HFF-Myc (cell line): ENCODE results near the gene CNEP1R1.

ENCODE experiments used
- DNase-seq: peaks from one replicate; pipeline ENCODE4 v3.0.0-alpha.2; 2011; ENCODE audit warnings: low read depth; ENCODE audit errors: extremely low read depth
- H3K4me3 ChIP-seq: replicated peaks from 2 replicates; pipeline ENCODE4 v1.5.1; 2011; ENCODE audit warnings: low read depth, mild to moderate bottlenecking, control low read depth, low read length
- CTCF ChIP-seq: IDR thresholded peaks from 2 replicates; pipeline ENCODE4 v1.5.1; 2012; ENCODE audit warnings: mild to moderate bottlenecking, low read depth, low read length, control low read depth; ENCODE audit errors: missing control alignments

Gene CNEP1R1

GRCh38 chr16:50058091-50058771 lies 33.2 kb downstream of the CNEP1R1 start:
- no peak for DNase-seq
- H3K4me3 ChIP-seq: no peak overlapping the region
- TF ChIP-seq CTCF: no peak

DNA sequence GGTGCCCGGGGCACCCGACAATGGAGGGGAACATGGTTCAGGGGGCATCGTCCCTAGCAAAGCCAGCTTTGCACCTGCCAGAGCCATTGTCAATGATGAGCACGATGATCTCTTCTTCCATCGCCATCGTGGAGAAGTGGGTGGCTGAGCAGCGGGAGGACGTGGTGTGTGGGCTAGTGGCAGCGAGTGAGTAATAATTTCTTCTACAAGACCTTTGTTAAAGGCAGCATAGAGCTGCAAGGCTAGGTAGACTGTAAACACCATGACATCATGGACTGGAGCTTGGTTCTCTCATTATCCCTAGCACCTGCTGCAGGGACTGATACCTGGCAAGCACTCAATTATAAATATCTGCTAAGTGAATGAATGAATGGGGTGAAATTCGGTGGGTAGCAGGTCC lies 34.1 kb downstream of the CNEP1R1 start:
- TF ChIP-seq CTCF: no peak
- H3K4me3 ChIP-seq: no peak overlapping the region
- no peak for DNase-seq

- DNase-seq: no peak
- H3K4me3 ChIP-seq: no peak overlapping the region
- no peak for TF ChIP-seq CTCF
These were observed 34.6 kb downstream of the CNEP1R1 start for GRCh38 chr16:50059669-50060068.

DNA sequence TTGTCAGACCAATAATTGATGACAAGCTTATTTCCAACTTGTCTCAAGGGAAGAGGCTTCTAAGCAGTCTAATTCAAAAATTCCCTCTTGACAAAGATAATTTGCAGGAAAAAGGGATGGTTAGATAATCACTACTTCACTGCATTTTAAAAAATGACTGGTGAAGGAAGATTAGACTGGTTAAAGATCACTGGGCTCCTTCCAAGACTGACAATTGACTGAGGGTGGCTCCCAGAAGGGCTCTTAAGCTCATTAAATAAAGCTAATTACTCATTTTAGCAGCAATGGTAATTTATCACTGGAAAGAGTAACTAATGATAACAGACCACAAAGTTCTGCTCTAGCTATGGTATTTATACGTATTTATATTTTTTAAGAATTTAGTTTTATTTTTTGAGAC lies 36.3 kb downstream of the CNEP1R1 start:
- DNase-seq: no peak
- no peak overlapping the region for H3K4me3 ChIP-seq
- no peak for TF ChIP-seq CTCF

GRCh38 chr16:50065241-50065623 lies 40.2 kb downstream of the CNEP1R1 start:
- TF ChIP-seq CTCF: no peak
- DNase-seq: no peak
- H3K4me3 ChIP-seq: peak overlapping the region; percentile 90

- TF ChIP-seq CTCF: no peak
- DNase-seq: peak; percentile 62
- H3K4me3 ChIP-seq: peak within 1 kb of the TSS; percentile 90
These were observed 40.8 kb downstream of the CNEP1R1 start, which contains the start of gene HEATR3 for GRCh38 chr16:50065624-50066481. Gene HEATR3 (plus strand): TSS chr16:50065970. CDS start chr16:50066132, 162 bp downstream.
